IMR-90 (cell line): ENCODE measurements around the gene SERPINA6. TPM values are rescaled to one million over a fixed set of nuclear protein-coding genes. Genes with fewer than 3 reads are reported as not detected.

ENCODE experiments used
- ATAC-seq: fragments of 200-7000 bp; cut with Tn5 transposase; 2 replicates; pipeline ENCODE4 v1.9.1; 2020; ENCODE audit warnings: low read depth, mild to moderate bottlenecking, moderate library complexity
- BruUV-seq: library from RNA; stranded (reverse); fragments of 400-500 nt; replicated peaks from 2 replicates; lab custom pipeline; 2021; lab: Mats Ljungman, UMichigan
- CTCF ChIA-PET: fragments of 300-600 bp; formaldehyde crosslinking; extraction: SDS; loops from one replicate; lab custom pipeline; 2021; ENCODE audit warnings: antibody characterized with exemption; lab: Yijun Ruan, JAX
- POLR2A ChIA-PET: fragments of 300-600 bp; sonication (Branson Sonifier 250); formaldehyde crosslinking; loops from one replicate; lab custom pipeline; 2022; ENCODE audit warnings: antibody characterized with exemption; ENCODE audit not compliant: unreplicated experiment; lab: Charles Lee
- DNase-seq: peaks from one replicate; pipeline ENCODE4 v3.0.0; 2013
- H2AFZ ChIP-seq: replicated peaks from 2 replicates; pipeline ENCODE3; 2013; ENCODE audit warnings: low read length, mild to moderate bottlenecking; ENCODE audit not compliant: poor library complexity
- H2AK5ac ChIP-seq: 2 replicates; pipeline ENCODE4 v1.6.1; 2013; ENCODE audit warnings: low read depth, low read length, inconsistent platforms
- H2AK9ac ChIP-seq: replicated peaks from 2 replicates; pipeline ENCODE3; 2013; ENCODE audit warnings: mild to moderate bottlenecking, low read depth, low read length, moderate library complexity; ENCODE audit not compliant: poor library complexity
- H2BK120ac ChIP-seq: 2 replicates; pipeline ENCODE4 v1.6.1; 2013; ENCODE audit warnings: low read depth, low read length, inconsistent platforms
- H2BK15ac ChIP-seq: 3 replicates; pipeline ENCODE4 v1.6.1; 2013; ENCODE audit warnings: low read depth, low read length, inconsistent platforms
- H2BK20ac ChIP-seq: 2 replicates; pipeline ENCODE4 v1.6.1; 2013; ENCODE audit warnings: low read depth, mild to moderate bottlenecking, inconsistent platforms, low read length, moderate library complexity
- H2BK5ac ChIP-seq: 2 replicates; pipeline ENCODE4 v1.6.1; 2013; ENCODE audit warnings: mild to moderate bottlenecking, low read depth, low read length, inconsistent platforms; ENCODE audit not compliant: poor library complexity, severe bottlenecking
- H3K14ac ChIP-seq: replicated peaks from 2 replicates; pipeline ENCODE4 v1.6.1; 2013; ENCODE audit warnings: low read depth, low read length, inconsistent platforms
- H3K18ac ChIP-seq: 2 replicates; pipeline ENCODE4 v1.6.1; 2013; ENCODE audit warnings: low read depth, low read length, control low read depth
- H3K23ac ChIP-seq: 2 replicates; pipeline ENCODE4 v1.6.1; 2013; ENCODE audit warnings: low read depth, low read length, inconsistent platforms
- H3K27ac ChIP-seq: 2 replicates; pipeline ENCODE4 v1.5.1; 2013; ENCODE audit warnings: mild to moderate bottlenecking, control low read depth, low read length; ENCODE audit not compliant: insufficient read depth
- H3K27me3 ChIP-seq: 2 replicates; pipeline ENCODE4 v1.6.1; 2013; ENCODE audit warnings: low read length; ENCODE audit not compliant: control insufficient read depth, insufficient read depth
- H3K36me3 ChIP-seq: 2 replicates; pipeline ENCODE4 v1.6.1; 2013; ENCODE audit warnings: low read length, mixed read lengths; ENCODE audit not compliant: control insufficient read depth, insufficient read depth
- H3K4ac ChIP-seq: 2 replicates; pipeline ENCODE4 v1.6.1; 2013; ENCODE audit warnings: low read depth, low read length, inconsistent platforms
- H3K4me1 ChIP-seq: 2 replicates; pipeline ENCODE4 v1.6.1; 2013; ENCODE audit warnings: low read length, mixed read lengths; ENCODE audit not compliant: control insufficient read depth, insufficient read depth
- H3K4me2 ChIP-seq: 2 replicates; pipeline ENCODE4 v1.6.1; 2013; ENCODE audit warnings: low read depth, mild to moderate bottlenecking, control low read depth, low read length, moderate library complexity
- H3K4me3 ChIP-seq: 2 replicates; pipeline ENCODE4 v1.5.1; 2013; ENCODE audit warnings: low read depth, mild to moderate bottlenecking, control low read depth, low read length, moderate library complexity; ENCODE audit not compliant: insufficient read depth
- H3K56ac ChIP-seq: 2 replicates; pipeline ENCODE4 v1.6.1; 2013; ENCODE audit warnings: low read length, inconsistent platforms; ENCODE audit not compliant: insufficient read depth; ENCODE audit errors: extremely low read depth
- H3K79me1 ChIP-seq, 2 experiments: 2 replicates each; pipeline ENCODE4 v1.6.1; 2013; ENCODE audit warnings: low read length in 2 of 2, inconsistent platforms in 1 of 2, low read depth in 1 of 2
- H3K9ac ChIP-seq: 2 replicates; pipeline ENCODE4 v1.6.1; 2013; ENCODE audit warnings: low read depth, low read length, control low read depth
- H3K9me1 ChIP-seq: 2 replicates; pipeline ENCODE4 v1.6.1; 2013; ENCODE audit warnings: low read length, inconsistent platforms; ENCODE audit not compliant: insufficient read depth
- H3K9me3 ChIP-seq: 2 replicates; pipeline ENCODE4 v1.6.1; 2013; ENCODE audit warnings: low read length; ENCODE audit not compliant: control insufficient read depth, insufficient read depth
- H4K20me1 ChIP-seq: 2 replicates; pipeline ENCODE4 v1.6.1; 2013; ENCODE audit warnings: low read length, inconsistent platforms; ENCODE audit not compliant: insufficient read depth
- H4K5ac ChIP-seq: 2 replicates; pipeline ENCODE4 v1.6.1; 2013; ENCODE audit warnings: mild to moderate bottlenecking, low read depth, low read length, control low read depth
- H4K8ac ChIP-seq, 2 experiments: 2 replicates each; pipeline ENCODE4 v1.6.1; 2013; ENCODE audit warnings: low read depth in 2 of 2, low read length in 2 of 2, control low read depth in 1 of 2, inconsistent platforms in 1 of 2
- H4K91ac ChIP-seq: 2 replicates; pipeline ENCODE4 v1.6.1; 2013; ENCODE audit warnings: low read depth, low read length, inconsistent platforms; ENCODE audit not compliant: insufficient read depth
- BHLHE40 ChIP-seq: fragments of 150-350 bp; IDR thresholded peaks from 2 replicates; pipeline ENCODE4 v1.6.1; 2016; ENCODE audit warnings: mild to moderate bottlenecking, low read depth, low read length
- CEBPB ChIP-seq: IDR thresholded peaks from 2 replicates; pipeline ENCODE4 v1.6.1; 2012; ENCODE audit warnings: low read depth, low read length, improper control_type of control experiment
- CHD1 ChIP-seq: IDR thresholded peaks from 2 replicates; pipeline ENCODE4 v1.6.1; 2012; ENCODE audit warnings: low read depth, low read length, improper control_type of control experiment
- CTCF ChIP-seq: conservative IDR thresholded peaks from 2 replicates; pipeline ENCODE4 v1.5.1; 2012; ENCODE audit warnings: mild to moderate bottlenecking, low read depth, low read length, improper control_type of control experiment
- ELK1 ChIP-seq: fragments of 150-350 bp; IDR thresholded peaks from 2 replicates; pipeline ENCODE4 v1.6.1; 2016; ENCODE audit warnings: low read depth, mild to moderate bottlenecking, low read length, moderate library complexity, borderline replicate concordance
- FOS ChIP-seq: fragments of 150-350 bp; IDR thresholded peaks from 2 replicates; pipeline ENCODE4 v1.6.1; 2016; ENCODE audit warnings: low read depth, low read length
- MAFK ChIP-seq: IDR thresholded peaks from 2 replicates; pipeline ENCODE4 v1.6.1; 2012; ENCODE audit warnings: low read depth, low read length, improper control_type of control experiment
- MAZ ChIP-seq: IDR thresholded peaks from 2 replicates; pipeline ENCODE4 v1.6.1; 2012; ENCODE audit warnings: low read depth, mild to moderate bottlenecking, low read length, improper control_type of control experiment, moderate library complexity, borderline replicate concordance
- MXI1 ChIP-seq: IDR thresholded peaks from 2 replicates; pipeline ENCODE4 v1.6.1; 2012; ENCODE audit warnings: low read depth, mild to moderate bottlenecking, low read length, moderate library complexity, borderline replicate concordance
- NFE2L2 ChIP-seq: fragments of 150-350 bp; IDR thresholded peaks from 2 replicates; pipeline ENCODE4 v1.6.1; 2016; ENCODE audit warnings: low read depth, mild to moderate bottlenecking, low read length
- POLR2A ChIP-seq: IDR thresholded peaks from 2 replicates; pipeline ENCODE4 v1.6.1; 2012; ENCODE audit warnings: mild to moderate bottlenecking, low read depth, low read length
- RAD21 ChIP-seq: IDR thresholded peaks from 2 replicates; pipeline ENCODE4 v1.6.1; 2012; ENCODE audit warnings: low read length, improper control_type of control experiment
- RCOR1 ChIP-seq: IDR thresholded peaks from 2 replicates; pipeline ENCODE4 v1.6.1; 2012; ENCODE audit warnings: mild to moderate bottlenecking, low read length, improper control_type of control experiment; ENCODE audit not compliant: insufficient replicate concordance
- RFX5 ChIP-seq: IDR thresholded peaks from 2 replicates; pipeline ENCODE4 v1.8.0; 2012; ENCODE audit warnings: low read depth, mild to moderate bottlenecking, low read length, moderate library complexity
- SMC3 ChIP-seq: fragments of 150-350 bp; IDR thresholded peaks from 2 replicates; pipeline ENCODE4 v1.6.1; 2016; ENCODE audit warnings: low read depth, mild to moderate bottlenecking, antibody characterized with exemption, low read length, moderate library complexity
- USF2 ChIP-seq: fragments of 150-350 bp; IDR thresholded peaks from 2 replicates; pipeline ENCODE4 v1.6.1; 2017; ENCODE audit warnings: mild to moderate bottlenecking, antibody characterized with exemption, low read length, low read depth
- dilution Hi-C: fragments of 300-500 bp; cut with HindIII; formaldehyde crosslinking; loops from one replicate; pipeline ENCODE4 v1.14.3; 2018; ENCODE audit warnings: low sequenced_read_pairs; ENCODE audit not compliant: unreplicated experiment
- in situ Hi-C: fragments of 300-500 bp; cut with MboI; formaldehyde crosslinking; loops from 3 replicates; pipeline ENCODE4 v1.14.3; 2019; ENCODE audit warnings: low sequenced_read_pairs, inconsistent platforms, mixed read lengths
- intact Hi-C: fragments of 100-400 bp; cut with micrococcal nuclease; formaldehyde crosslinking; loops from 2 replicates; pipeline ENCODE4 v1.10.0; 2022
- polyA plus RNA-seq, 3 experiments: library from polyadenylated mRNA; depleted of rRNA; stranded (reverse); fragments of >200 nt; gene quantifications; 2 replicates each; pipeline ENCODE4 v1.2.3, GENCODE V29; 2012; ENCODE audit warnings: low replicate concordance in 1 of 3
- total RNA-seq: library from RNA; depleted of rRNA; stranded (reverse); fragments of >200 nt; gene quantifications from 2 replicates; pipeline ENCODE4 v1.2.3, GENCODE V29; 2012

SERPINA6 gene
- total and polyA plus RNA-seq, 2 of the 4 experiments (the other 2 are of a cell fraction): not detected

DNA sequence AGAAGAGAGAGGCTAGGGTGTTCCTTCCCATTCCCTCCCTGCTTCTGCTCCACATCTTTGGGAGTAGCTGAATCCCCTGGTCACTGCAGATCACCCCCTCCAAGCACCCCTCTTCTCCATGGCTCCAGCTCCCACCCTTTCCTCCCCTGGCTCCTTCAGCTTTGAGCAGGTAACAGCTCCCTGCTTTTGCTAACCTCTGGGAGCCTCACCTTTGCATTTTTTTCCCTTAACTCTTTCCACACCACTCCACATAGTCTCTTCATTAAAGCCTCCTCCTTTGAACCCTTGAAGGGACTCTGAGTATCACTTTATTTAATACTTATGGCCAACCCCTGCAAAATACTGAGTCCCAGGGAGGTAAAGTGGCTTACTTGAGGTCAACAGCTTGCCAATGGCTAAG lies 25.7 kb upstream of the SERPINA6 start:
- no peak overlapping the region for H2AK5ac ChIP-seq
- H3K27me3 ChIP-seq: peaks cover 3% of the 10 kb centered on the region
- no peak overlapping the region for H3K27ac ChIP-seq
- no peak overlapping the region for H3K4me3 ChIP-seq
- no TSS peak for BruUV-seq
- in situ Hi-C loops: no loop called here
- H4K8ac ChIP-seq: no peak overlapping the region
- dilution Hi-C loops: no loop called here
- no peak overlapping the region for H3K18ac ChIP-seq
- H3K9ac ChIP-seq: no peak overlapping the region
- no peak overlapping the region for H3K4me2 ChIP-seq
- no peak overlapping the region for H3K56ac ChIP-seq
- peaks cover 2% of the 10 kb centered on the region; the same call in 1 of the 2 replicates for H3K9me3 ChIP-seq
- ATAC-seq (no peak), DNase-seq (no peak)
- H2BK20ac ChIP-seq: no peak overlapping the region
- no peaks in the 10 kb centered on the region for H3K36me3 ChIP-seq
- no peak overlapping the region for H2BK120ac ChIP-seq
- CTCF ChIA-PET: no interaction called here
- H3K14ac ChIP-seq: no peak overlapping the region
- H4K20me1 ChIP-seq: no peaks in the 10 kb centered on the region
- no peak for TF ChIP-seq USF2
- TF ChIP-seq CEBPB: no peak
- TF ChIP-seq ELK1: no peak
- TF ChIP-seq BHLHE40: no peak
- TF ChIP-seq MAFK: no peak
- TF ChIP-seq FOS: no peak
- TF ChIP-seq CHD1: no peak
- TF ChIP-seq NFE2L2: no peak
- no peak for TF ChIP-seq SMC3
- no peak for TF ChIP-seq RAD21
- TF ChIP-seq POLR2A: no peak
- TF ChIP-seq RCOR1: no peak
- TF ChIP-seq RFX5: no peak
- TF ChIP-seq MAZ: no peak
- no peak for TF ChIP-seq CTCF
- no peak for TF ChIP-seq MXI1
- POLR2A ChIA-PET: no interaction called here
- intact Hi-C loops: no loop called here
- H2BK15ac ChIP-seq: no peak overlapping the region
- H3K79me1 ChIP-seq: no peaks in the 10 kb centered on the region
- H3K23ac ChIP-seq: no peak overlapping the region
- H4K91ac ChIP-seq: no peak overlapping the region
- H3K4me1 ChIP-seq: peaks cover 8% of the 10 kb centered on the region
- no peak overlapping the region for H2AK9ac ChIP-seq
- no peak overlapping the region for H3K4ac ChIP-seq
- H2AFZ ChIP-seq: no peak overlapping the region
- no peak overlapping the region for H2BK5ac ChIP-seq
- H4K5ac ChIP-seq: no peak overlapping the region
- H3K9me1 ChIP-seq: peaks cover 4% of the 10 kb centered on the region
